Pons (tissue), 1 donor: ENCODE measurements around the gene ZNF804A.
"Not testable (repeated sequence)": the region's sequence is repeated elsewhere in the genome, so short reads cannot be mapped to it uniquely, and the experiment has no call there.

Source experiments
- DNase-seq: peaks from one replicate; pipeline ENCODE4 v3.0.0-alpha.2; 2016; ENCODE audit warnings: low spot score

Gene ZNF804A

GRCh38 chr2:184727813-184728212 lies 129.5 kb downstream of the ZNF804A start:
- no peak for DNase-seq

- no peak for DNase-seq
Observed at GRCh38 chr2:184728411-184728810, 130.1 kb downstream of the ZNF804A start.

- DNase-seq = no peak
Observed at GRCh38 chr2:184729581-184729980, 131.3 kb downstream of the ZNF804A start.

GRCh38 chr2:184730288-184730687 lies 132.0 kb downstream of the ZNF804A start:
- no peak for DNase-seq

- DNase-seq = no peak
Observed at GRCh38 chr2:184734338-184734737, 136.0 kb downstream of the ZNF804A start.

- no peak for DNase-seq
Observed at GRCh38 chr2:184735611-184736010, 137.3 kb downstream of the ZNF804A start.

- DNase-seq = no peak
Observed at GRCh38 chr2:184743096-184743495, 144.8 kb downstream of the ZNF804A start.

- no peak for DNase-seq
Observed at GRCh38 chr2:184756161-184756560, 157.8 kb downstream of the ZNF804A start.

- no peak for DNase-seq
Observed at GRCh38 chr2:184756885-184757284, 158.6 kb downstream of the ZNF804A start.

GRCh38 chr2:184759557-184760255 lies 161.4 kb downstream of the ZNF804A start:
- not testable (repeated sequence) for DNase-seq

GRCh38 chr2:184760931-184761330 lies 162.6 kb downstream of the ZNF804A start:
- DNase-seq = no peak

- no peak for DNase-seq
Observed at GRCh38 chr2:184765112-184765895, 167.0 kb downstream of the ZNF804A start.

GRCh38 chr2:184767059-184767458 lies 168.7 kb downstream of the ZNF804A start:
- DNase-seq = no peak

GRCh38 chr2:184769023-184769422 lies 170.7 kb downstream of the ZNF804A start:
- no peak for DNase-seq

- no peak for DNase-seq
Observed at GRCh38 chr2:184769686-184770085, 171.4 kb downstream of the ZNF804A start.

- DNase-seq = no peak
Observed at GRCh38 chr2:184779777-184780176, 181.4 kb downstream of the ZNF804A start.

GRCh38 chr2:184780384-184780783 lies 182.1 kb downstream of the ZNF804A start:
- no peak for DNase-seq

- no peak for DNase-seq
Observed at GRCh38 chr2:184780944-184781343, 182.6 kb downstream of the ZNF804A start.

GRCh38 chr2:184783576-184783975 lies 185.2 kb downstream of the ZNF804A start:
- DNase-seq = no peak

GRCh38 chr2:184793176-184793575 lies 194.8 kb downstream of the ZNF804A start:
- DNase-seq = no peak

GRCh38 chr2:184799379-184799778 lies 201.1 kb downstream of the ZNF804A start:
- DNase-seq = no peak

GRCh38 chr2:184814421-184814820 lies 216.1 kb downstream of the ZNF804A start:
- no peak for DNase-seq

- DNase-seq = no peak
Observed at GRCh38 chr2:184815824-184816223, 217.5 kb downstream of the ZNF804A start.
